ENCODE results near the gene GRAMD1C.
"Not testable (repeated sequence)": the region's sequence is repeated elsewhere in the genome, so short reads cannot be mapped to it uniquely, and the experiment has no call there.

GRAMD1C gene

DNA sequence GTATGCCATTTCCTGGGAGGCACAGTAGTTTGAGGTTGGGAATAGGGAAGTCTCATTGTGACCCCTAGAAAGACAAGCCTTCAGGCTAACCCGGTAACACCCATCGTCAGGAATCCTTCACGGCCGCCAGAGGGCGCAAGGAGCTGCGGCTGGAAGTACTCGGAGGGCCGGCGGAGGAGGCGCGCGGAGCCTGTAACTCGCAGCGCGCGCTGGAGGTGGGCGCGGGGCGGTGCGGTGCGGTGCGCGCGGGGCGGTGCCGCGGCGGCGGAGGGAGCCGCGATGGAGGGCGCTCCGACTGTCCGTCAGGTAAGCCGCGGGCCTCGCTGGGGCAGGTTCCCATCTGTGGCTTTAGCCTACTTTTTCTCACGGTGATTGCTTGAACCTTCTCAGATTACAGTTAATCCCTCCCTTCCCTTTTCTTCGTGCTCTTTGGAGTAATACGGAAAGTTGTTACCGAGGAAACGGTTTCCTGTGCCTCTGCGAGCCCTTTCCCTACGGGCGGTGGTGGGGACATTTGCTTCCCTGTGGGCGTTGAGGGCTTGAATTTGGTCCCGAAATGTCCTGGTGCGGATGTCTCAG, at the start of gene GRAMD1C:
TSS of gene GRAMD1C (plus strand) at position 158 of the 579 bp plus-strand sequence. CDS start at position 280, 122 bp downstream.
- DNase-seq (ENCODE audit: low spot score) = peak; percentile 85

DNA sequence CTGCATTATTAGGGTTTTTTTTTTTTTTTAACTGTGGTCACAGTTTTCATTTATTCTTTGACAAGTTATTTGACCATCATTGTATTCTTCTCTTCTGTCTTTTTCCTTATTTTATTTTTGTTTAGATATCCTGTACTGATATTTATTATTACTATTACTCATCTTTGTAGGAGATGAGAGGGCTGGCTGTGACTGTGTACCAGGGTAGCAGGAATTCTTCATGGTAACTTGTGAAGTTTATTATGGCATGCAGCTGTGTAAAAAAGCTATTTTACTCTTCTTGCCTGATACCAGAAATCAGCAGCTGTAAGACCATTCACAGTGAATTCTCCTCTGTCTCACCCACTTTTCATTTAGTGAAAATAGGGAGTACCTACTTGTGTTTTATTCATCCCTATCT, 47.2 kb upstream of the GRAMD1C start:
- no peak for DNase-seq (ENCODE audit: low spot score)

GRCh38 chr3:113794526-113794925, 44.1 kb upstream of the GRAMD1C start:
- no peak for DNase-seq (ENCODE audit: low spot score)

- DNase-seq (ENCODE audit: low spot score) = no peak
These were observed 42.9 kb upstream of the GRAMD1C start for GRCh38 chr3:113795693-113796092.

- DNase-seq (ENCODE audit: low spot score) = no peak
These were observed 35.7 kb upstream of the GRAMD1C start for GRCh38 chr3:113802795-113803455.

DNA sequence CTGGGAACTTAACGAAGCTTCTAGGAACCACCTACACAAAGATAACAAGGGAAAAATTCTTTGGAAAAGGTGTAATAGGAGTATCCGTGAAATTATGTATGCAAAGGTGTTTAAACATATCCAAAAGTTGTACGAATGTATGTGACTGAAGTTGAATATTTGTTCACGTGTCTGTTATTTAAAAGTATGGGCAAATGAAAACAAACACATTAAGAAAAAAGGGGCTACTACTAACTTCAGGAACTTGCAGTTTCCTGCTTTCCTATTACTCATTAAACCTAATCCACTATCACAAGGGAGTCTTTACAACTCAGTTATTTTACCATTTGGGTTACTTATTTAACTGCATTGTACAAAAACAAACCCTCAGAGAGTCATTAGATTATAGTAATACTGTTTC, 33.9 kb upstream of the GRAMD1C start:
- DNase-seq (ENCODE audit: low spot score) = no peak

- DNase-seq (ENCODE audit: low spot score) = no peak
These were observed 33.3 kb upstream of the GRAMD1C start for GRCh38 chr3:113805249-113805648.

DNA sequence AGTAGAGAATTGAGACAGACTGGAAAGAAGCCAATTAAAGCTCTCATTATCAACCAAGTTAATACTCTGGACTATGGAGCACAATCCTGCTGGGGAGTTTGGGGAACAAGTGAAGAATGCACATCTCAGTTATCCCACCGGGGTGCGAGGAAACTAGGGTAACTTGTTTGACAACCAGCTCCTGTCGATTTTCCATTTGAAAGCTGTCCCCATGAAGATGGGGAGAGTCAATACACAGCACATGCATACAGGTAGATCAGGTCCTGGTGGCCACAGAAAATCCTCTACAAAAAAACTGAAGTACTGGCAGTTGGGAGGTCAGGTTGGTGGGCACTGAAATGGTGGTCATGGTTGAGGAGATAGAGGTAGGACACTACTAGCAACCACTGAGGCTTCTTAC, 25.7 kb upstream of the GRAMD1C start:
- DNase-seq (ENCODE audit: low spot score) = no peak

GRCh38 chr3:113819866-113820265, 18.7 kb upstream of the GRAMD1C start:
- no peak for DNase-seq (ENCODE audit: low spot score)

GRCh38 chr3:113825090-113825489, 13.5 kb upstream of the GRAMD1C start:
- no peak for DNase-seq (ENCODE audit: low spot score)

DNA sequence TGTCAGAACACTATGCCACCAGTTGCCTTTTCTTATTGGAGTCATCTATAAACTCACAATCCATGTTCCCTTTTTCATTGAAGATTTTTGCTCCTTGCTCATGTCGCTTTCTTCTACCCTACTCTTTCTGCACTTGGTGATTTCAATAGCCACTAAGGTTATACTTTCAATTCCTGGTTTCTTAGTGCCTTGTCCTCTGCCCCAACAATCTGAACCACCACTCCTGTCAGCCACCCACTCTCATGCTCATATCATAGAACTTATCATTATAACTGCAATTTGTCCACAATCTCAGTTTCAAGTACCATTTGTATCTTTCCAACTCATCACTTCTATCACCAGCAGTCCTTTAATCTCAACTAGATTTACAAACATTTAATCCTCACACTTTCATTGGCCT, 10.0 kb upstream of the GRAMD1C start:
- no peak for DNase-seq (ENCODE audit: low spot score)

DNA sequence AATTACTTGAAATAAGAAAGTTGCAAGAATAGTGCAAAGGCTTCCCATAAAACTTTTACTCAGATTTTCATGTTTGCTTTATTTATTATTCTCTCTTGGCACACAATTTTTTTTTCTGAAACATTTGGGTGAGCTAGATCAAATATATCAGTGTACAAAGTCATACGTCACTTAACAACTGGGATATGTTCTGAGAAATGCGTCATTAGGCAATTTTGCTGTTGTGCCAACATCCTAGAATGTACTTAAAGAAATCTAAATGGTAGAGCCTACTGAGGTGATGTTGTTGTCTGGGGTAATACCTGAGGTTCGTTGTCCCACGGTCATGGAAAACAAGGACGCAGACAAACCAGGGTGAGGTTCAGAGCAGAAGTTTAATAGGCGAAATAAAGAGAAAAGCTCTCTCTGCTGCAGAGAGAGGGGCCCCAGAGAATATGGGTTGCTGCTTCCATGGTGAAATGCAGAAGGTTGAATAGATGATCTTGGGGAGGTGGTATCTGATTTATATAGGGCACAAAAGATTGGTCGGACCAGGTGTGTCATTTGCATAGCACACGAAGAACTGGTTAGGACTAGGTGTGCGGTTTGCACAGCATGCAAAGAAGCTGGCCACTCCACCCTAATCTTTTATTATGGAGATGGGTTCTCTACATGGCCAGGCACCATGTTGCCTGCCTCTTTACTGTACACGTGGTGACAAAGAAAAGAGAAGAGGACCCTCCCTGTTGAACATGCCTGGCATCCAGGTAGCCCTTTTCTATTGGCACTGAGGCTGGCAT, 8.8 kb upstream of the GRAMD1C start:
- no peak for DNase-seq (ENCODE audit: low spot score)

GRCh38 chr3:113831103-113831355, 7.6 kb upstream of the GRAMD1C start:
- DNase-seq (ENCODE audit: low spot score) = no peak

GRCh38 chr3:113832477-113833164, 6.0 kb upstream of the GRAMD1C start:
- no peak for DNase-seq (ENCODE audit: low spot score)

GRCh38 chr3:113834983-113835382, 3.6 kb upstream of the GRAMD1C start:
- DNase-seq (ENCODE audit: low spot score) = no peak

GRCh38 chr3:113839551-113839950, 963 bp downstream of the GRAMD1C start:
- DNase-seq (ENCODE audit: low spot score) = no peak

GRCh38 chr3:113844622-113845222, 6.1 kb downstream of the GRAMD1C start:
- DNase-seq (ENCODE audit: low spot score) = no peak

GRCh38 chr3:113847247-113847646, 8.7 kb downstream of the GRAMD1C start:
- DNase-seq (ENCODE audit: low spot score) = no peak

- no peak for DNase-seq (ENCODE audit: low spot score)
These were observed 9.3 kb downstream of the GRAMD1C start for GRCh38 chr3:113847664-113848461.

- not testable (repeated sequence) for DNase-seq (ENCODE audit: low spot score)
These were observed 10.5 kb downstream of the GRAMD1C start for GRCh38 chr3:113849071-113849470.

- not testable (repeated sequence) for DNase-seq (ENCODE audit: low spot score)
These were observed 11.3 kb downstream of the GRAMD1C start for GRCh38 chr3:113849841-113850240.

DNA sequence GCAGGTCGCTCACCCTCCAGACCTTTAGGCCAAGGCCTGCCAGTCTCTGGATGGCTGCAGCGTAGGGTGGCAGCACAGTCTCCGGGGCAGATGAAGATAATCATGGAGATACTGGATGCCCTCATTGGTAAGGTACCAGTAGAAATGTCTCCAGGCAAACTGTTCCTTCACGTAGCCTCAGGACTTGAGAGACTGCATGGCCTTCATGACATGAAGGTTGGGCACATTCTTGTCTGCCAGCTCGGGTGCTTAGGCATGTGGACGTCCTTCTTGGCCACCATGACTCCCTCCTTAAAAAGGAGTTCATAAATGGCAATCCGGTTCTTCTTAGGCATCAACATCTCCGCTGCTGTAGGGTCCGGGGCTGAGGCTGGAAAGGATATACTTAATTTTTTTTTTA, 11.8 kb downstream of the GRAMD1C start:
- DNase-seq (ENCODE audit: low spot score) = not testable (repeated sequence)

Data from putamen (tissue), 1 donor.